ENCODE data around the gene MBTD1.

Gene MBTD1

GRCh38 chr17:51221322-51221721, 38.5 kb downstream of the MBTD1 start:
- DNase-seq (ENCODE audit: low read depth), result peak; percentile 37
- TF ChIP-seq CTCF (IDR thresholded peaks at IDR 0.05; ENCODE audit: control insufficient read depth, extremely low read depth, insufficient read depth), result no peak
- no peak overlapping the region for H3K4me3 ChIP-seq (ENCODE audit: low read depth, low read length)

- no peak for DNase-seq (ENCODE audit: low read depth)
- no peak overlapping the region for H3K4me3 ChIP-seq (ENCODE audit: low read depth, low read length)
- TF ChIP-seq CTCF (IDR thresholded peaks at IDR 0.05; ENCODE audit: control insufficient read depth, extremely low read depth, insufficient read depth), result no peak
Measured at GRCh38 chr17:51217946-51218345, 41.9 kb downstream of the MBTD1 start.

- no peak for DNase-seq (ENCODE audit: low read depth)
- no peak for TF ChIP-seq CTCF (IDR thresholded peaks at IDR 0.05; ENCODE audit: control insufficient read depth, extremely low read depth, insufficient read depth)
Measured at GRCh38 chr17:51214920-51215319, 44.9 kb downstream of the MBTD1 start.

GRCh38 chr17:51203838-51204237, 56.0 kb downstream of the MBTD1 start:
- no peak for DNase-seq (ENCODE audit: low read depth)
- H3K4me3 ChIP-seq (ENCODE audit: low read depth, low read length), result no peak overlapping the region
- TF ChIP-seq CTCF (IDR thresholded peaks at IDR 0.05; ENCODE audit: control insufficient read depth, extremely low read depth, insufficient read depth), result no peak

More at GRCh38 chr17:51214920-51215319, 44.9 kb downstream of the MBTD1 start:
- no peak overlapping the region for H3K4me3 ChIP-seq (ENCODE audit: low read depth, low read length)

GRCh38 chr17:51200846-51201245, 59.0 kb downstream of the MBTD1 start:
- no peak for TF ChIP-seq CTCF (IDR thresholded peaks at IDR 0.05; ENCODE audit: control insufficient read depth, extremely low read depth, insufficient read depth)
- H3K4me3 ChIP-seq (ENCODE audit: low read depth, low read length), result no peak overlapping the region
- DNase-seq (ENCODE audit: low read depth), result no peak

- TF ChIP-seq CTCF (IDR thresholded peaks at IDR 0.05; ENCODE audit: control insufficient read depth, extremely low read depth, insufficient read depth), result no peak
- no peak overlapping the region for H3K4me3 ChIP-seq (ENCODE audit: low read depth, low read length)
- DNase-seq (ENCODE audit: low read depth), result no peak
Measured at GRCh38 chr17:51200295-51200694, 59.6 kb downstream of the MBTD1 start.

GRCh38 chr17:51197754-51198153, 62.1 kb downstream of the MBTD1 start:
- DNase-seq (ENCODE audit: low read depth), result no peak
- no peak overlapping the region for H3K4me3 ChIP-seq (ENCODE audit: low read depth, low read length)
- TF ChIP-seq CTCF (IDR thresholded peaks at IDR 0.05; ENCODE audit: control insufficient read depth, extremely low read depth, insufficient read depth), result no peak
